Testis (tissue), 3 donors: ENCODE measurements around the gene MAP7. TPM values are rescaled to one million over a fixed set of nuclear protein-coding genes. Genes with fewer than 3 reads are reported as not detected.

ENCODE experiments used
- DNase-seq: peaks from one replicate; pipeline ENCODE4 v3.0.0-alpha.2; 2019
- H3K27ac ChIP-seq, 2 donors: fragments of 200-600 bp; sonication (generic); one replicate each; pipeline ENCODE4 v1.5.1; 2019
- H3K27me3 ChIP-seq: fragments of 200-600 bp; sonication (generic); one replicate; pipeline ENCODE4 v1.5.1; 2019
- H3K36me3 ChIP-seq: fragments of 200-600 bp; sonication (generic); one replicate; pipeline ENCODE4 v1.5.1; 2017; ENCODE audit warnings: low read depth; ENCODE audit errors: missing control alignments
- H3K4me1 ChIP-seq: fragments of 200-600 bp; sonication (generic); one replicate; pipeline ENCODE4 v1.5.1; 2019
- H3K4me3 ChIP-seq, 2 donors: fragments of 200-600 bp; sonication (generic); one replicate each; pipeline ENCODE4 v1.5.1; 2017 to 2019
- H3K9me3 ChIP-seq: fragments of 200-600 bp; sonication (generic); one replicate; pipeline ENCODE4 v1.5.1; 2017
- POLR2A ChIP-seq: fragments of 450-650 bp; IDR thresholded peaks from one replicate; pipeline ENCODE4 v1.6.1; 2017; ENCODE audit warnings: antibody characterized with exemption, mild to moderate bottlenecking, moderate library complexity
- whole genome bisulfite sequencing, 2 donors: methylation state at CpG; one replicate each; pipeline ENCODE4 v1.1.5; 2018; 5-methylcytosine and 5-hydroxymethylcytosine counted together
- intact Hi-C: fragments of 100-400 bp; cut with DNase I; formaldehyde crosslinking; loops from one replicate; pipeline ENCODE4 v1.15.1; 2023; ENCODE audit warnings: low total_unique reads
- polyA plus RNA-seq: library from polyadenylated mRNA; stranded (reverse); fragments of 350-450 nt; fragmentation: Illumina TruSeq; extraction: RNeasy Lipid Tissue Mini Kit (QIAGEN cat#74804); gene quantifications from one replicate; pipeline ENCODE4 v1.2.3, GENCODE V29; 2014; ENCODE audit warnings: low read depth, low replicate concordance; ENCODE audit not compliant: insufficient read depth
- total RNA-seq, 2 donors: library from RNA; depleted of rRNA; stranded (reverse); fragments of >200 nt; gene quantifications; one replicate each; pipeline ENCODE4 v1.2.3, GENCODE V29; 2016
- TF ChIP-seq, protein P1 (sequence below), 3 experiments: fragments of 450-650 bp in 2 of 3; fragments of 200-600 bp in 1 of 3; sonication (generic) in 1 of 3; IDR thresholded peaks; one replicate each; pipeline ENCODE4 v1.5.1; 2016 to 2019; ENCODE audit warnings: antibody characterized with exemption in 3 of 3, mild to moderate bottlenecking in 2 of 3, moderate library complexity in 1 of 3

MAP7 gene
- total and polyA plus RNA-seq, 3 donors from 2014 or later: 38.5 to 61.4 (median 48.7) TPM

DNA sequence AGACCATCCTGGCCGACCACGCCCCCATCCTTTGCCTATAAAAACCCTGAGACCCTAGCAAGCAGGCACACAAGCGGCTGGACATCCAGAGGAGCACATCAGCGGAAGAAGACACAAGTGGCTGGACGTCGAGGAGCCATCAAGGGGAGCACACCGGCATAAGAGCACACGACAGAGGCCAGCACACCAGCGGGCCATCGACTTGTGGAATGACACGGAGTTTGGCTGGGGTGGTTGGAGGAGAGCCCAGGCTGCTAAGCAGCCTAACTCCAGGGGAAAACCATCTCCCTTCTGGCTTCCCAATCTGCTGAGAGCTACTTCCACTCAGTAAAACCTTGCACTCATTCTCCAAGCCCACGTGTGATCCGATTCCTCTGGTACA, 215.8 kb downstream of the MAP7 start:
- 79 to 88% methylated on average over 13 of the region's 13 CpGs for WGBS, 2 donors
- H3K36me3 ChIP-seq: no peaks in the 10 kb centered on the region
- H3K4me3 ChIP-seq: no peak overlapping the region
- TF ChIP-seq, protein P1, sequence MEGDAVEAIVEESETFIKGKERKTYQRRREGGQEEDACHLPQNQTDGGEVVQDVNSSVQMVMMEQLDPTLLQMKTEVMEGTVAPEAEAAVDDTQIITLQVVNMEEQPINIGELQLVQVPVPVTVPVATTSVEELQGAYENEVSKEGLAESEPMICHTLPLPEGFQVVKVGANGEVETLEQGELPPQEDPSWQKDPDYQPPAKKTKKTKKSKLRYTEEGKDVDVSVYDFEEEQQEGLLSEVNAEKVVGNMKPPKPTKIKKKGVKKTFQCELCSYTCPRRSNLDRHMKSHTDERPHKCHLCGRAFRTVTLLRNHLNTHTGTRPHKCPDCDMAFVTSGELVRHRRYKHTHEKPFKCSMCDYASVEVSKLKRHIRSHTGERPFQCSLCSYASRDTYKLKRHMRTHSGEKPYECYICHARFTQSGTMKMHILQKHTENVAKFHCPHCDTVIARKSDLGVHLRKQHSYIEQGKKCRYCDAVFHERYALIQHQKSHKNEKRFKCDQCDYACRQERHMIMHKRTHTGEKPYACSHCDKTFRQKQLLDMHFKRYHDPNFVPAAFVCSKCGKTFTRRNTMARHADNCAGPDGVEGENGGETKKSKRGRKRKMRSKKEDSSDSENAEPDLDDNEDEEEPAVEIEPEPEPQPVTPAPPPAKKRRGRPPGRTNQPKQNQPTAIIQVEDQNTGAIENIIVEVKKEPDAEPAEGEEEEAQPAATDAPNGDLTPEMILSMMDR (IDR thresholded peaks at IDR 0.05): no peak
- no peak for TF ChIP-seq POLR2A
- intact Hi-C loops: no loop called here
- no peaks in the 10 kb centered on the region for H3K4me1 ChIP-seq
- H3K9me3 ChIP-seq: no peaks in the 10 kb centered on the region
- H3K27me3 ChIP-seq: no peaks in the 10 kb centered on the region
- H3K27ac ChIP-seq: no peak overlapping the region
- DNase-seq: no peak

GRCh38 chr6:136333824-136334464, 216.3 kb downstream of the MAP7 start:
- 84 to 87% methylated on average over 11 of the region's 11 CpGs for WGBS, 2 donors
- intact Hi-C loops: no loop called here
- no peak overlapping the region for H3K4me3 ChIP-seq
- no peaks in the 10 kb centered on the region for H3K9me3 ChIP-seq
- no peaks in the 10 kb centered on the region for H3K4me1 ChIP-seq
- no peaks in the 10 kb centered on the region for H3K27me3 ChIP-seq
- DNase-seq: peak; percentile 63
- TF ChIP-seq POLR2A: no peak
- TF ChIP-seq, protein P1 (IDR thresholded peaks at IDR 0.05): no peak
- H3K27ac ChIP-seq: no peak overlapping the region
- H3K36me3 ChIP-seq: no peaks in the 10 kb centered on the region

GRCh38 chr6:136331461-136331860, 218.8 kb downstream of the MAP7 start:
- no peak overlapping the region for H3K4me3 ChIP-seq
- no peak overlapping the region for H3K27ac ChIP-seq
- no peaks in the 10 kb centered on the region for H3K4me1 ChIP-seq
- no peak for DNase-seq
- 94 to 100% methylated on average over 1 of the region's 1 CpG for WGBS, 2 donors
- no peaks in the 10 kb centered on the region for H3K9me3 ChIP-seq
- TF ChIP-seq, protein P1 (IDR thresholded peaks at IDR 0.05): no peak
- TF ChIP-seq POLR2A: no peak
- intact Hi-C loops: no loop called here
- H3K36me3 ChIP-seq: no peaks in the 10 kb centered on the region
- H3K27me3 ChIP-seq: no peaks in the 10 kb centered on the region

DNA sequence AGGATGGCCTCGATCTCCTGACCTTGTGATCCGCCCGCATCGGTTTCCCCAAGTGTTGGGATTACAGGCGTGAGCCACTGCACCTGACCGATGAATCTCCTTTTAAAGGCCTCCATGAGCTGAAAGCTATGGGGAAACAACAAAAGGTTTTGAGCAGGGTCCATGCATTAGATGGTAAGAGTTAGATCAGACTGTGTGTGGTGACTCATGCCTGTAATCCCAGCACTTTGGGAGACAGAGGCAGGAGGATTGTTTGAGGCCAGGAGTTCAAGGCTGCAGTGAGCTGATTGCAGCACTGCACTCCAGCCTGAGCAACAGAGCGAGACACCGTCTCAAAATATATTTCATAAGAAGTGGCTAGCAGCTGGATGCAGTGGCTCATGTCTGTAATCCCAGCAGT, 219.6 kb downstream of the MAP7 start:
- H3K4me3 ChIP-seq: no peak overlapping the region
- WGBS, 2 donors: 90 to 91% methylated on average over 8 of the region's 8 CpGs
- no peaks in the 10 kb centered on the region for H3K9me3 ChIP-seq
- TF ChIP-seq, protein P1 (IDR thresholded peaks at IDR 0.05): no peak
- TF ChIP-seq POLR2A: no peak
- no peak for DNase-seq
- H3K27me3 ChIP-seq: no peaks in the 10 kb centered on the region
- no peaks in the 10 kb centered on the region for H3K36me3 ChIP-seq
- intact Hi-C loops: no loop called here
- H3K27ac ChIP-seq: no peak overlapping the region
- no peaks in the 10 kb centered on the region for H3K4me1 ChIP-seq

- Histone ChIP-seq H3K27me3 (no peaks in the 10 kb centered on the region), H3K4me1 (peaks cover 4% of the 10 kb centered on the region), H3K36me3 (no peaks in the 10 kb centered on the region), H3K4me3 (no peak overlapping the region), H3K9me3 (no peaks in the 10 kb centered on the region), H3K27ac (no peak overlapping the region)
- intact Hi-C loops: no loop called here
- TF ChIP-seq, protein P1 (IDR thresholded peaks at IDR 0.05): no peak
- no peak for TF ChIP-seq POLR2A
- DNase-seq: no peak
- WGBS, 2 donors: 75 to 84% methylated on average over 8 of the region's 8 CpGs
Measured at GRCh38 chr6:136326038-136326553, 224.1 kb downstream of the MAP7 start.
